Esophagus muscularis mucosa (tissue), 3 donors: ENCODE data around the gene HLX.

Experiments used
- POLR2A ChIP-seq: fragments of 450-650 bp; IDR thresholded peaks from one replicate; pipeline ENCODE4 v1.6.1; 2017; ENCODE audit warnings: antibody characterized with exemption, moderate library complexity, mild to moderate bottlenecking, low read depth
- POLR2AphosphoS5 ChIP-seq, 2 donors: sonication (generic); formaldehyde crosslinking; IDR thresholded peaks; one replicate each; pipeline ENCODE4 v1.6.1; 2017; ENCODE audit warnings: antibody characterized with exemption in 2 of 2
- TF ChIP-seq, protein P1 (sequence below), 3 experiments: fragments of 200-600 bp in 2 of 3; fragments of 450-650 bp in 1 of 3; sonication (generic) in 2 of 3; IDR thresholded peaks; one replicate each; pipeline ENCODE4 v1.5.1; 2017 to 2019; ENCODE audit warnings: antibody characterized with exemption in 3 of 3, mild to moderate bottlenecking in 2 of 3, moderate library complexity in 1 of 3

DNA sequence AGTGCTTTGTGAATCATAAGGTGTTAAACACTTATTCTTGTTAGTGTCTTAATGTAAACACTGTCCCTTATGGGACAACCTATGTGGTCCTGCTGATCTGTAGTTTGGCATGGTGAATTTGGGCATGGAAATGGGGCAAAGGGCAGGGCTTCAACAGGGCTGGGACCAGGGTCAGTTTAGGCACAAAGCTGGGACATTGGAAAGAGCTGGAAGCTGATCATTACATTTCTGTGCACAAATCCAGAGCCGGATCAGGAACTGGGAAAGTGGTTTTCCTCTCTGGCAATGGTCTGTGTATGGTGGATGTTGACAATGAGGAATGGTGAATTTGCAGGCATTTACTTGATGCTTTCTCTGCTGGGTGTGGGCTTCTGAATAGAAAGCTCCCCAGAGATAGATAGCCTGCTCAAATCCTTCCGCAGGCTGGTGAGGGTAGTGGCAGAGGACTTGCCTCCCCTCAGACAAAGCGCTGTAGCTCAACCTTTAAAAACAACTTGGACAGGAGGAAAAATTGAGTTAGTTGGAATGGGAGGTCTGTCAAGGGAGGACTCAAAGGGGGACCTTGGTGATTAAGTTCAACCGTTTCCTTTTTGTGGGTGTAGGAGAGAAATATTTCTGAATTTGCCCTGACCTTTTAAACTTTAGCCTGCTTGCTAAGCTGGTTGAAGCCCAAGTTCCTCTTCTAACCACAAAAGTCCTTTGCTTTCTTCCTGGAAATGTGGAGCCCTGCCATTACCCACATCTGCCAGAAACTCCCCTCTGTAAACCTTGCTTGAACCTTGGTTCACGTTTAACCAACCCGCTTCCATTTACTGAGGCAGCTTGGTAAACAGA is 35.3 kb downstream of the HLX start:
- no peak for TF ChIP-seq POLR2AphosphoS5 (IDR thresholded peaks at IDR 0.05)
- no peak for TF ChIP-seq POLR2A
- TF ChIP-seq, protein P1, sequence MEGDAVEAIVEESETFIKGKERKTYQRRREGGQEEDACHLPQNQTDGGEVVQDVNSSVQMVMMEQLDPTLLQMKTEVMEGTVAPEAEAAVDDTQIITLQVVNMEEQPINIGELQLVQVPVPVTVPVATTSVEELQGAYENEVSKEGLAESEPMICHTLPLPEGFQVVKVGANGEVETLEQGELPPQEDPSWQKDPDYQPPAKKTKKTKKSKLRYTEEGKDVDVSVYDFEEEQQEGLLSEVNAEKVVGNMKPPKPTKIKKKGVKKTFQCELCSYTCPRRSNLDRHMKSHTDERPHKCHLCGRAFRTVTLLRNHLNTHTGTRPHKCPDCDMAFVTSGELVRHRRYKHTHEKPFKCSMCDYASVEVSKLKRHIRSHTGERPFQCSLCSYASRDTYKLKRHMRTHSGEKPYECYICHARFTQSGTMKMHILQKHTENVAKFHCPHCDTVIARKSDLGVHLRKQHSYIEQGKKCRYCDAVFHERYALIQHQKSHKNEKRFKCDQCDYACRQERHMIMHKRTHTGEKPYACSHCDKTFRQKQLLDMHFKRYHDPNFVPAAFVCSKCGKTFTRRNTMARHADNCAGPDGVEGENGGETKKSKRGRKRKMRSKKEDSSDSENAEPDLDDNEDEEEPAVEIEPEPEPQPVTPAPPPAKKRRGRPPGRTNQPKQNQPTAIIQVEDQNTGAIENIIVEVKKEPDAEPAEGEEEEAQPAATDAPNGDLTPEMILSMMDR (IDR thresholded peaks at IDR 0.05), result no peak
